ENCODE results near the gene IL25.
"Not testable (repeated sequence)": the region's sequence is repeated elsewhere in the genome, so short reads cannot be mapped to it uniquely, and the experiment has no call there.

Gene IL25

DNA sequence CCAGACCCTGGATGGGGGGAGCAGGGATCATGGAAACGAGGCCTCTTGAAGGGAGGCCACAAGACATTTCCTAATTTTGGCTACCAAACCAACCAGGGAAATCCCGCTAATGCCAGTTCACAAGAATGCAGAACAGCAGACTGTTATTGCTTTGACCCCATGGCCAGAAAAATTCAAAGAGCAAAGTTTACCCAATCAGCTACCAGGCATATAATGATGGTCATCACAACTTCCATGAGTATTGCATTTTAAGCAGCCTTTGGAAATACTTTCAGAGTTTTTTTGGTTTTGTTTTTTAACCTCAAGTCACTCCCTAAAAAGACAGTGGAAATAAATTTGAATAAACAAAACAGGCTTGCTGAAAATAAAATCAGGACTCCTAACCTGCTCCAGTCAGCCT, at the start of gene IL25:
IL25 (plus strand) TSS at position 301 of the 400 bp plus-strand sequence.
- DNase-seq: no peak

GRCh38 chr14:23323838-23324454, 48.7 kb upstream of the IL25 start:
- DNase-seq: no peak

DNA sequence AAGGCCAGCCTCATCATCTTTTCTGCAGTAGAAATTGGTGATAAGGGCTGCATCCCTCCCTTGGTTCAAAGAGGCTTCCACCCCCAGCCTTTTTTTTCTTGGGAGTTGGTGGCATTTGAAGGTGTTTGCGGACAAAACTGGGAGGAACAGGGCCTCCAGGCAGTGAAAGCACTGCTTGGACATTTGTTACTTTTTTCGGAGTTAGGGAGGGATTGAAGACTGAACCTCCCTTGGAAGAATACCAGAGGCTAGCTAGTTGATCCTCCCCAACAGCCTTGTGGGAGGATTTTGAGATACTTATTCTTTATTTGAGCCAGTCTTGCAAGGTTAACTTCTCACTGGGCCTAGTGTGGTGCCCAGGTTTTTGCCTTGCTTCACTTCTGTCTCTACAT, 48.2 kb upstream of the IL25 start:
- DNase-seq: no peak

DNA sequence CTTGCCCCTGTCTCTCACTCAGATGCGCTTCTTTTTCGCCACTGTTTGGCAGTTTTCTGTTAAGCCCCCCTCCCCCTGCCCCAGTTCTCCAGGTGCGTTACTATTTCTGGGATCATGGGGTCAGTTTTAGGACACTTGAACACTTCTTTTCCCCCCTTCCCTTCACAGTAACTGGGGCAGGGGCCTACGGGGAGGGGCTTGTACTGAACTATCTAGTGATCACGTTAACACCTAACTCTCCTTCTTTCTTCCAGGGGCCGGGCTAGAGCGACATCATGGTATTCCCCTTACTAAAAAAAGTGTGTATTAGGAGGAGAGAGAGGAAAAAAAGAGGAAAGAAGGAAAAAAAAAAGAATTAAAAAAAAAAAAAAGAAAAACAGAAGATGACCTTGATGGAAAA, 47.6 kb upstream of the IL25 start:
- DNase-seq: no peak

GRCh38 chr14:23325746-23326145, 46.9 kb upstream of the IL25 start:
- DNase-seq: not testable (repeated sequence)

DNA sequence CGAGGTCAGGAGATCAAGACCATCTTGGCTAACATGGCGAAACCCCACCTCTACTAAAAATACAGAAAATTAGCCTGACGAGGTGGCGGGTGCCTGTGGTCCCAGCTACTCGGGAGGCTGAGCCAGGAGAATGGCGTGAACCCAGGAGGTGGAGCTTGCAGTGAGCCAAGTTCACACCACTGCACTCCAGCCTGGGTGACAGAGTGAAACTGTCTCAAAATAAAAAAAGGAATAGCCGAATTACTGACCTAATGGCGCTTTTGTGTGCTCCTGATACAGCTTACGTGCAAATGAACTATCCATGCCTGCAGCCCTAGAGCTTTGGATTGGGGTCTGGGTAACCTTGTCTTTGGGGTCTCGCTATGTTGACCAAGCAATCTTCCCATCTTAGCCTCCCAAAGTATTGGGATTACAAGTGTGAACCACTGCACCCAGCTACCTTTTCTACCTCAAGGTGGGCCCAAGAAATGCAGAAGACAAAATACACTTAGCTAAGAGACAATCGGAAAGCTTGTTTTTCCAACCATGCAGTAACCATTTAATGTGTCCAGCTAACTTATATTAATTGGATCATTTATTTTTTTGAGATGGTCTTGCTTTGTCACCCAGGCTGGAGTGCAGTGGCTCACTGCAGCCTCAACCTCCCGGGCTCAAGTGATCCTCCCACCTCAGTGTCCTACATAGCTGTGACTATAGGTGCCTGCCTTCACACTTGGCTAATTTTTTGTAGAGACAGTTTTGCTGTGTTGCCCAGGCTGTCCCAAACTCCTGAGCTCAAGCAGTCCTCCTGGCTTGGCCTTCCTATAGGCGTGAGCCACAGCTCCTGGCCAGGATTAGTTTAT, 45.9 kb upstream of the IL25 start:
- DNase-seq: no peak

DNA sequence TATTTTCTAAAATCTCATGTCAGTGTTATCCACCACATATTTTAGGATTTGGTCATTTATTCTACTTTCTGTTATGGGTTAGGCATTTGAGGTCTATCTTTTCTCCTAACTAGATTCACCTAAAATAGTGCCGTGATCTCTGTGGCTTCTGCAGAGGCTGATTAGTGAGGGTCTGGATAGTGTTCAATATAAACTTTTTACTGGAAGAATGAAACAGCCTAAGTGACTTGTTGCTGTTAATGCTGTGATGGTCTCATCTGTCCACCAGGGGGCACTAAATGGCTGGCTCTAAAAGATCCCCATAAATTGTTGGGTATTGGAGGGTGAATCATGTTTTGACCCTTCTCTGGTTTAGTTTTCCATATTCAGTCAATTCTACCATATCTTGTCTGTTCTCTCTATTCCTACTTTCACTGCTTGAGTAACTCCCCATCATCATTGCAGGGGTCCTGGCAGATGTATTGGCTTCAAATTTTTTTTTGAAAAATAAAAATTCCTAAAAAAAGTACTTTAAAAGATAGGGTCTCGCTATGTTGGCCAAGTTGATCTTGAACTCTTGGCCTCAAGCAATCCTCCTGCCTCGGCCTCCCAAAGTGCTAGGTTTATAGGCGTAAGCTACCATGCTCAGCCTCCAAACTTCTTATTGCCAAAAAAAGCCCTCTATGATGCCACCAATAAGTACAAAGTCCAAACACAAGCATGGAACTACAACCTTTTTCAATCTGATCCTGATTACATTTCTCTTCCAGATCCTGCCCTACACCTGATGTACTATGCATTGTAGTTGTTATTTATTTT, 44.5 kb upstream of the IL25 start:
- no peak for DNase-seq

- DNase-seq: no peak
These were observed 37.0 kb upstream of the IL25 start for GRCh38 chr14:23335623-23336022.

- no peak for DNase-seq
These were observed 32.9 kb upstream of the IL25 start for GRCh38 chr14:23339506-23340268.

DNA sequence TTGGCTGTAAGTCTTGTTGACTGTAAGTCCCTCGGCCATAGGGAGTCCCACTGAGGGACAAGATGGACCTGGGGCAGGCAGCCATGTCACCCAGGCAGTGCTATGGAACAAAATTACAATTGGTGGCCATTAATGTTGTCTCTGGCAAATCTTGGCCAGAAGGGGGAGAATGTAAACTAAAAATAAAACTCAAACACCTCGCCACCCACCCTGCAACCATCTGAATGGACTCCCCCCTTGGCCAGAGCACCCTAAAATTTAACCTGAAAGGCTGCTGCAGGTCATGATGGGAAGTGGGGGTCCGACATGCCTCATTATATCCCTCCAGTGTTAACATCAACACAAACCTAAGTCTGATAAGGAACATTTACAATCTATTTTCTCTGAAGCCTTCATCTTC, 28.1 kb upstream of the IL25 start:
- no peak for DNase-seq

DNA sequence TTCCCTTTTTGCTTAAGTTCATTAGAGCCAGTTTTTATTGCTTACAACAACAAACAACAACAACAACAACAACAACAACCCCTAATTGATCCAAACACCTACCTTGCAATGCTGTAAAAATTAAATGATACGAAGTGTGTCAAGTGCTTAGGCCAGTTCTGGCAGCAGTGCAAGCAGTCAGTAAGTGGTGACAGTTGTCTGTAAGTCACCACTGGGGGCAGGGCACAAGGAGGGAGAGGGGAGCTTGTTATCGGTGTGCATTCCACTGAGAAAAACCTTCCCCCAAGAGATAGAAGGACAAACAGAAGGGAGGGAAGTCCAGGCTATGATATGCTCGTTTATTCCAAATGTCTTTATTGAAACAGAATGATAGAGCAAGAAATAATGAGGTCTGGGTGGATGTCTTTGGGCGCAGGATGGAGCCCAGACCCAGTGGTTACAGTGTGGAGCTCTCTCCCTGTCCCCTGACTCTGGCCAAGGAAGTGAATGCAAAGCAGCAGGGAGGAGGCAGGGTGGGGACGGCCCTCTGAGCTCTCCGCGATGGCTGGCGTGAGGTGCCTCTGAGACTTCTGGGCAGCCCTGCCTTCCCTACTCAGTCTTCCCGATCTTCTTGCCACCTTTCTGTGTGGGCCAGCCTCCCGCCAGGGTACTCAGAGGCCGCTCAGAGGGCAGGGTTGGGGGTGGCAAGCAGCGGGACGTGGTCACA, 26.5 kb upstream of the IL25 start:
- DNase-seq: no peak

DNA sequence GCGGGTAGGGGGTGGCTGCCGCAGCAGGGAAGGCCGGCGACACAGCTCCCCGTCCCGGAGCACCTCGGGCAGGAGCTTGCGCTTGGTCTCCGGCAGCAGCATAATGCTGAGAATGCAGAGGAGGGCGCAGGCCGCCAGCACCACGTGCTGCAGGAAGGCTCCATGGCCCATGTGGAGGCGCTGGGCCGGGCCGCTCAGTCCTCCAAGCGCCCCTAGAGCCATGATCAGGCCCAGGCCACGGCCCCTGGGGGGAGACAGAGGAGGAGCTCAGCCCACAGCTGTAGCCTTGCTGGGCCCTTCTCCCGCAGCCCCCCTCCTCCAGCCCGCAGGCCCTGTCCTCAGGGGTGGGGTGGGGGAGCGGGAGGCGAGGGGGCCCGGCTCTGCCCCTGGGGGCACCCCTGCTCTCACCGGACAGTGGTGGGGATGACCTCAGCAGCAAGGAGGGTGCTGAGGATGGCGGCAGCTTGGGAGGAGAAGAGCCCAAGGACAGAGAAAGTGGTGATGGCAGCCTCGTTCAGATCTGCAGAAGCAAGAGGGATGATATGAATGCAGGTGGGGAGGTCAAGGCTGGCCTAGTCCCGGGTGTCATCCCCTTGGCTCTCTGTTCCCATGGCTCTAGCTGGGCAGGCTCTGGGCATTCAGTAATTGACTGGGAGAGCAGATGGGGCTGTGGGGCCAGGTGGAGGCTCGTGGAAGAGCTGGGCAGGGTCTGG, 25.8 kb upstream of the IL25 start:
- DNase-seq: no peak

GRCh38 chr14:23347406-23348296, 25.0 kb upstream of the IL25 start:
- no peak for DNase-seq

DNA sequence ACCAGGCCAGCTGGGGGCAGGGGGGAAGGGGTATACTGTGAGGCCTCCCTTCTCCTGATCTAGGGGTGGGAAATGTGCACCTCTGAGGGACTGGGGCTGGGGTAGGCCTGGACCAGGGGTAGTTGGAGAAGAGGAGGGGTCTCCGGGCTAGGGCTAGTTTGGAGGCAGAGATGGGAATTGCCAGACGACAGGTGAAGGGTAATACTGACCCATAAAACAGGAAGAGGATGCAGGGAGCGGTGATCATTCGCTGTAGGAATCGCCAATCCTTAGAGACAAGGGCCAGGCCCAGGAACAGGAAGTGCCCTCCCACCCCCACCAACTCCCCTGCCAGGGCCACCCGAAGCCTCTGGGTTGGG, 24.3 kb upstream of the IL25 start:
- DNase-seq: no peak

DNA sequence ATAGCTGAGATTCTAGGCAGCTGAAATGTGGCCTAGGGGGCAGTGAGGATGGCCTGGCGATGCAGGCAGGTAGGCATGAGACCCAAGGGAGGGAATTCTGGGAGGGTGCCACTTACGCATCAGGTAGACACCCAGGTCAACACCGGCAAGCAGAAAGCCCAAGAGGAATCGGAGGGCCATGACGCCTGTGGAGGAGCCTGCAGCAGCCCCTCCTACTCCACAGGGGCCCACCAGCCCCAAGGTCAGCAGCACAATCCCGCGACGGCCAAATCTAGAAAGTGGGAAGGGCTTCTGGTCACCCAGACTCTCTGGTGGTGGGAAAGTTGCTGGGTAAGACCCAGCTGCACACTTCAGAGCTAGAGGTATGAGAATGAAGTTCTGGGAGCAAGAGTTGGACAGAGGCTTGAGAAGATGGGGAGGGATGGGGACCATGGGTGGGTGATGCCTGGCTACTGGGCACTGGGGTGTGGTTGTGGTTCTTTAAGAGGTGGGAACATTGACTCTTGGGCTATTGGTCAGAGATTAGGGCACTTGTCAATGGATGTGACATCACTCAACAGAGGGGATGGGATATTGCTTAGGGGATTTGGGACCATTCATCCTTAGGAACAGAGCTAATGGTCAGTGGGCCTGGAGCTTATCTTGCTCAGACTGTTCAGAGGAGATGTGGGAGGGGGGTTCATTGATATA, 23.3 kb upstream of the IL25 start:
- no peak for DNase-seq

GRCh38 chr14:23351681-23352505, 20.7 kb upstream of the IL25 start:
- DNase-seq: no peak

GRCh38 chr14:23352506-23353432, 19.8 kb upstream of the IL25 start, which contains the start of gene SLC22A17:
Gene SLC22A17 (minus strand): TSS chr14:23352887.
- no peak for DNase-seq

DNA sequence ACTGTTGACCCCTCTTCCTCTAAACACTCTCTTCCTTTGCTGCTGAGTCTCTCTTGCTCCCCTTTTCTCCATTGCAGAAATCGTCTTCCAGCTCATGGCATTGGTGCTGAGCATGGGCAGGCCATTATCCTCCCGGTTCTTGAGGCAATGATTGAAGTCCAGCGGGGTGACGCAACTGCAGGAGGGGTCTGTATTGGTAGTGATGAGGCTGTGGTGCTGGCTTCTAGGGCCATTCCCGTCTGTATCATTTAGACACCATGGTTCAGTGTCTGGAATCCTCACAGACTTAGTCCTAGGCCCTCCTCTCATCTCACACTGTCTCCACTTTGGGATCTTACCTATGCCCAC, 19.2 kb upstream of the IL25 start:
- no peak for DNase-seq

Data from NCI-H187 treated with DMSO at 0.1 percent for 48 hours (cell line).